OCI-M2 (cell line): ENCODE data around the gene RBM17.
"Not testable (repeated sequence)": the region's sequence is repeated elsewhere in the genome, so short reads cannot be mapped to it uniquely, and the experiment has no call there.

ENCODE experiments used
- DNase-seq: peaks from one replicate; lab custom pipeline; 2025; ENCODE audit not compliant: unreplicated experiment; lab: John Stamatoyannopoulos, UW

Gene RBM17, protein sequence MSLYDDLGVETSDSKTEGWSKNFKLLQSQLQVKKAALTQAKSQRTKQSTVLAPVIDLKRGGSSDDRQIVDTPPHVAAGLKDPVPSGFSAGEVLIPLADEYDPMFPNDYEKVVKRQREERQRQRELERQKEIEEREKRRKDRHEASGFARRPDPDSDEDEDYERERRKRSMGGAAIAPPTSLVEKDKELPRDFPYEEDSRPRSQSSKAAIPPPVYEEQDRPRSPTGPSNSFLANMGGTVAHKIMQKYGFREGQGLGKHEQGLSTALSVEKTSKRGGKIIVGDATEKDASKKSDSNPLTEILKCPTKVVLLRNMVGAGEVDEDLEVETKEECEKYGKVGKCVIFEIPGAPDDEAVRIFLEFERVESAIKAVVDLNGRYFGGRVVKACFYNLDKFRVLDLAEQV

DNA sequence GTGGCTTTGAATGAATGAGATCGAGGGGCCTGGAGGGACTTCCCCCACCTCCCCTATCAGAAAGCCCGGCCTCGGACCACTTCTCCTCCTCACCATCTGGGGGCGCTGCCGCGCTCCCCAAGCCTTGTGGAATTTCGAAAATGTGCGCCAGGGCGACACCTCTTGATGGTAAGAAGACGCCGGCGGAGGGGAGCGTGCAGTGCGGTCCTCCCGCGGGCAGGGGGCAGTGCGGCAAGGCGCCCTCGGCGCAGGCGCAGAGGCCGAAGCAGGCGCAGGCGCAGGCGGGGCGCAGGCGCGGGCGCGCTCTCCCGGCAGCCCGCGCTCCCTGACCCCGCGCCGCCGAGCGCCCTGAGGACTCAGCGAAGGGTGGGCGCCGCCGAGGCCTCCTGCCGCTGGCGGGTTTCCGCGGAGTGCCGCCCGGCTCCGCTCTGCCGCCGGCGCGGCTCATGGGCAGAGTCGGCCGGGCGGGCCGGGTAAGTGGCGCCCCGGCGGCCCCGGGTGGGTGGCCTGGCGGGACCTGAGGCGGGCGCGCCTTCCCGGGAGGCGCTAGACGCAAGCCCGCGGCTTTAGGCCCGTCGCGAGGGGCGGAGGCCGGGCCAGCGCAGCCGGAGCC lies at the start of gene RBM17:
RBM17 (plus strand) TSS at position 314 of the 613 bp plus-strand sequence. CDS start 8,032 bp downstream, outside the sequence.
- peak; percentile 71 for DNase-seq

DNA sequence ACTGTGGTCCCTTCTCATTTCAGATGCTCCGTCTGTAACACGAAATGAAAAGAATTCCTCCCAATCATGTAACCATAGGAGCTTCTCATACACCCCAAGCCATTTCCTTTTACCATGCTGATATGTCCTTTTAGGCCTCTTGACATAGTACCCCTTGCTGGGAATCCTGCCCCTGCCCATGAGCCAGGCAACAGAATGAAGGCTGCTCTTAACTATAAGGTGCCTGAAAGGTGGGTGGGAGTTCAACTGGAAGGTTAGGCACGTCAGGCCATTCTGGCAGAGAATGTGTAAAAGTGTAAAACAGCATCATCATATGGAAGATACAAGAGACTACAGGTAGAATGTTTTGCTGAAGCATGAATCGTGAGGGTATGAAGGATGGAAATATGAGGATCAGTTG lies 49.1 kb upstream of the RBM17 start:
- DNase-seq: no peak

DNA sequence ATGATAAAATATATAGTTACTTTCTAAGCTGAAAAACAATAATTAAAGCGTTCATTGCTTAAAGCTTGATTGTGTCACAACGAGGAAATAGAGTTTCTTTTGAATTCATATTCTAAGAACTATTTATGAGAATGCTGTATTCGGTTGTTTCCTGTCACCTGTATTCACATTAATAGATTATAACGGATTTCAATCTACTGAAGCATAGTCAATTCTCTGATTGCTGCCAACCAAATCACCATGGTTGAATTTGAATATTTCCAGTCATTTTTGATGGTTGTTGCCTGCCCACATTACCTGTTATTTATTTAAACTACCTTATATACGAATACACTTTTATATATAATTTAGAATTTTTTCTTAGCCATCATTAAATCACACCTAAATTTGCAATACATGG lies 48.6 kb upstream of the RBM17 start:
- no peak for DNase-seq

DNA sequence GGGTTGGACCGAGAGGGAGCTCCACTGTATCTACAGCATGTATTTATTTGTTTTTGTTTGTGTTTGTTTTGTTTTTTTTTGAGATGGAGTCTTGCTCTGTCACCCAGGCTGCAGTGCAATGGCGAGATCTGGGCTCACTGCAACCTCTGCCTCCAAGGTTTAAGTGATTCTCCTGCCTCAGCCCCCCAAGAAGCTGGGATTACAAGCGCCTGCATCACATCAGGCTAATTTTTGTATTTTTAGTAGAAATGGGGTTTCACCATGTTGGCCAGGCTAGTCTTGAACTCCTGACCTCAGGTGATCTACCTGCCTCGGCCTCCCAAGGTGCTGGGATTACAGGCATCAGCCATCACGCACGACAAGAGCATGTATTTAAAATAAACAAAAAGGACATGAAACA lies 45.5 kb upstream of the RBM17 start:
- not testable (repeated sequence) for DNase-seq

DNA sequence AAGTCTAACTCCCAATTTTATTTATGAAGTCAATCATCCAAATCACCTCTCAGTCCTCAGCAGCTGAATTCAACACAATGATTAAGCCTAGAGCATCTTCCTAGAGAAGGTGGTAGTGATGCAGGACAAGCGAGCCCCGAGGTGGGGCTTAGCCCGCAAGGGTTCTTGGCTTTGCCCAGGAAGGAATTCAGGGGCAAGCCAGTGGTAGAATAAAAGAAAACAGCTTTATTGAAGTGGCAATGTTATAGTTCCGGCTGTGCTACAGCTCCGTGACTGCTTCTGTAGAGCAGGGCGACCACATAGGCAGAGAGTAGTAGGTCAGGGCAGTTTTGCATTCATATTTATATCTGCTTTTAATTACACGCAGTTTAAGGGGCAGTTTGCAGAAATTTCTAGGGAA lies 44.8 kb upstream of the RBM17 start:
- no peak for DNase-seq

DNA sequence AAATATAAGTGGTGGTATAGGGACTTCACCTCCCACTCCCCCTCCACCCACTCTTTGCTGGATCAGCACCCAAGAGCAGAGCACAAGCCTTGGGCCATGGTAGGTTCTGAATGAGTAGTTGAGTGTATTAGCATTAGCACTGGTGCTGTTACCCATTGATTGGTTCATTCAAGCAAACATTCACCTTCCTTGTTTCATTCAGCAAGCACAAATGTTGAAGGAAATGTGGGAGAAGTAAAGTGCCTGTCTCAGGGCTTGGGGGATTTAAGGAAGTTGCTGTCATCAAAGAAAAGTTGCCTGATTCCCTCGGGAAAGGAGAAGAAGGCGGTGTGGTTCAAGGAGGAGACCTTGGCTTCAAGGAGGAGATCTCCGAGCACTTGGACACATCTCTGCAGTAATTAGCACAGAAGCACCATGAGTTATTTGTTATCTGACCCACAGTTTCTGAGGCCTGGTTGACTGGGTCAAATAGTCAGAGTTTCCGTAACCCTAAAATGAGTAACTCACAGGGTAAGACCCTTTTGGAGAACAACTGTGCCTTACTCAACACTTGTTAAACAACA lies 44.0 kb upstream of the RBM17 start:
- DNase-seq: no peak

DNA sequence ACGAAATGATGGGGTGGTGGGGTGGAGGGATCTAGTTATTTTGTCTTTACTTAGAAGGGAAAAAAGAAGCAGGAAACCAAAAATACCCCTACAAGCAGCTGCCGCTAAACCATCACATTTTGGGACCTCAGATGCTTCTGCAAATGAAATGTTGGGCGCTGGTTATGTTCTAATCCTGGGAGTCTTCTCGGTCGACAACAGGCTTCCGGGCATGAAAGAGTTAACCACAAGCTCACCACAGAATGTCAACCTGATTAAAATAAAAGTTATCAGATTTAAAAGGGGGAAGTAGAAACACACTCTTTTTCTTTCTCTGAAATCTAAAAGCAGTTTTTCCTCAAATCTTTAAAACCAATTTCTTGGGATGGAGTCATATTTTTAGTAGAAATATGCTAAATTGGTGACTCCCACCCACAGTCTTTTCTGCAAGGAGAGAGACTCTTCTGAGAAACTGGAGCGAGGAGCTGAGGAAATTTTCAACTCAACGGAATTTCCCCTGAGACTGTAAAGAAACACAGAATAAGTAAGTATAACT lies 43.5 kb upstream of the RBM17 start:
- DNase-seq: no peak

DNA sequence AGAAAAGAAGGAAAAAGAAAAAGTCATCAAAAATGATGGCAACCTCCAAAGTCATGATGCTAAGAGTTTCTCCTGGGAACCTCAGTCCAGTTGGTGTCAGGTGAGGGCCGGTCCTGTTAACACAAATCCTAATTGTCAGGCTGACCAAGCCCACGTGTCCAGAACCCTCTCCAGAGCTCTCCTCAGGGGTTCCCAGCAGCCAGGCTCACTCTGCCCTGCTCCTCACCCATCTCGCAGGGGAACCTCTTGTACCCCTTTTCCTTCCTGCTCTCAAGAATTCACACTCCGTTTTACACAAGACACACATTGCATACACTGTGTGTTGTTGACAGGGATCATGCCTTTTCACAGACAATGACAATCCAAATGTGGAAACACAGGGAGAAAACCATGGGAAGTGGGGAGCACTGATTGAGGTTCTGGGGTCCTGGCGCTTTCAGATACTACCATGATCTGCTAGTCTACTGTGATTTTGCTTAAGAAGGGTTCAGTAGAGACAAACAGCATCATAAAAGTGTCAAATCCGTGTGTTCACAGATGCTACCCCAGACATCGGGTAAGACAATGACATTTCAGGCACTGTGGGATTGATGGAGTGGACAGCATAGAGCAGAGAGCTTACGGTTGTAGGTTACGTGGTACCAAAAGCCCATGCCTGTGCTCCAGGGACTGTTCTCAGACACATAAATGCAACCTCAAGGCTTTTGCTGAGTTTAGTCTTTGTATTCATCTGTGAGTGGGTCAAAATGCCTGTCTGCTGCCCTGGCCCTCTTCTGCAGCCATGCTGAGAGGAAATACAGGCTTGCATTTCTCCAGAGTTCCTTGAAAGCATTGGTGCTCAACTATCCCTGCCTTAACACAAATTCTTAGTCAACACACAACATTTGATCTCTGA lies 42.7 kb upstream of the RBM17 start:
- DNase-seq: no peak

DNA sequence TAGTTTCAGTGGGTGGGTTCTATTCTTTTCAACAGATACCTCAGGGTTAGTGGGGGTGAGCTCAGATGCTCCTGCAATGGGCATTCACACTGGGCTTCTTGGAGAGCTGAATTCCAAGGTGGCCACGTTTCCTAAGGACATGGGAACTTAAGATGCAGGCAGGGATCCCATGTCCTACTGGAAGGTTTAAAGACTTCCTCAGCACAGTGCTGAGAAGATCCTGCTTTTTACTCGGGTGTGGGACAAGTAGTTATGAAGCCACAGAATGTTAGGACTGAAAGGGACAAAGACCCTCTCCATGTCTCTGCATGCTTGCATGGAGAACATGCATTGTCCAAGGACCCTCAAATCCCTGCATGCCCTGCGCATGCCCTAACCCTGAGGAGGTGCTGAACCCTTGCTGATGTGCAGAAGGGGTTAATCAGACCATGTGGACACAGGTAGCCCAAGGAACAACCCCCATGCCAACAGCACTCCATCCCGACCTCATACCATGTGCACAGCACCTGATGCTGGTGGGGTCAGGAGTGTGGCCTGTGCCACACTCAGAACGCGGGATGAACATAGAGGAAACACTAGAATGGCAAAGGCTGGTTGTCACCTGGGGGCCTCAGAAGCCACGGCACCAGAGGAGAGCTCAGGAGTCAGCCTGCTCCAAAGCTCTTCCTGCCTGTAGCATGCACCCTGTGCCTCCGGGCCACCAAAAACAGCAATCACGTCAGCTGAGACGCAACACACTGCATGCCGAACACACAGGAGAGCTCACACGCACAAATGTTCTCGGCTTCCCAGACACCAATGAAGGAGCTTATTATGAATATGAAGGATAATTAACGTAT lies 41.8 kb upstream of the RBM17 start:
- DNase-seq: no peak

DNA sequence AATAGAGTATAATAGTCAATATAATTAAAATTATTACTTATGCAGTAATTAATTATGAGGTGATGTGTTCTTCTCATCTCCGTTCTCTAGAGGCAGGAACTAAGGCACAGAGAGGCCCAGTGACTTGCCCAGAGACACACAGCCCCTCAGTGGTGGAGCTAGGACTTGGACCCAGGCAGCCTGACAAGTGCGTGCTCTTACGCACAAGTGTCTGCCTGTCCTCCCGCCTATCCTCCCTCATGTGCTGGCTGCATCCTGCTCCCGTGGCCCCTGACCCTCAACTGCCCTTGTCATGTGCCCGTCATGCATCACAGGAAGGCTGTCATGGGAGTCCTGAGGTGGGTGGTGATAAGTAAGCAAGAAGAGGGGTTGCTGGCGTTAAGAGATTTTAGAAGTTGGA lies 41.0 kb upstream of the RBM17 start:
- no peak for DNase-seq

DNA sequence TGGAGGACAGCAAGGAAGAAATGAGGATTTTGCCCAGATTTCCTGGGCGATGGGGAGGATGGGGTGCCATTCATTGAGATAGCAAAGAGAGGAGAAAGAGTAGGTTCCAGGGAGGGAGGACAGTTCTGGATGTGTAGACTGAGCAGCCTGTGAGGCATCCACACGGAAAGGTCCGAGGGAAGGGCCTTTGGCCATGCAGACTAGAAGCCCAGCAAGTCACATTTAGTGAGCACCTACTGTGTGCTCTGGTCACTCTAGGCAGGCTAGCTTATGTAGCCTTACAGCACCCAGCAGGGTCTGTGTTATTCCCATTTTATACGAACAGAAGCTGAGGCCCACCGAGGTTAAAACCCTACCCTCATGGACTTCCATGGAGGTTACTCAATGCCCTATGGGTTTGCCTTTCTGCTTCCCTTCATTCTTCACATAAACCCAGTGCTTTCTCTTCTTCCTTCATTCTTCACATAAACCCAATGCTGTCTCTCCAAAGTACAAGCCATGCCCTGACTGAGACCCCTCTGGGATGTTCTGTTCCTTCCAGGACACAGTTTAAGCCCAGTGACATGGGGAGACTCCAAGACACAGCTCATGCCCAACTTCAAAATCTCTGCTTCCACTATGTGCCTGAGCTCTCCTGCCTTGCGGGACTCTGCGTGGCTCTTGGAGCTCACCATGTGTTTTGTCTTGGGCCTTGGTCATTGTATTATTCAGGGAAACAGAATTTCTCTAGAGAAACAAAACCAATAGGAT lies 40.4 kb upstream of the RBM17 start:
- no peak for DNase-seq

DNA sequence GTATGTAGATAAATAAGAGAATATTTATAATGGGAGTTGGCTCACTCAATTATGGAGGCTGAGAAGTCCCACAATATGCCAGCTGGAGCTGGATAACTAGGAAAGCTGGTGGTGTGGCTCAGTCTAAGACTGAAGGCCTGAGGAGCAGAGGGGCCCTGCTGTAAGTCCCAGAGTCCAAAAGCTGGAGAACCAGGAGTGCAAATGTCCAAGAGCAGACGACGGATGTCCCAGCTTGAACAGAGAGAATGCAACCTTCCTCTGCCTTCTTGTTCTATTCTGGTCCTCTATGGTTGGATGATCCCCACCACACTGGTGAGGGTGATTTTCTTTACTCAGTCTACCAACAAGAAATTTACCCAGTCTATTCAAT lies 39.8 kb upstream of the RBM17 start:
- DNase-seq: no peak

DNA sequence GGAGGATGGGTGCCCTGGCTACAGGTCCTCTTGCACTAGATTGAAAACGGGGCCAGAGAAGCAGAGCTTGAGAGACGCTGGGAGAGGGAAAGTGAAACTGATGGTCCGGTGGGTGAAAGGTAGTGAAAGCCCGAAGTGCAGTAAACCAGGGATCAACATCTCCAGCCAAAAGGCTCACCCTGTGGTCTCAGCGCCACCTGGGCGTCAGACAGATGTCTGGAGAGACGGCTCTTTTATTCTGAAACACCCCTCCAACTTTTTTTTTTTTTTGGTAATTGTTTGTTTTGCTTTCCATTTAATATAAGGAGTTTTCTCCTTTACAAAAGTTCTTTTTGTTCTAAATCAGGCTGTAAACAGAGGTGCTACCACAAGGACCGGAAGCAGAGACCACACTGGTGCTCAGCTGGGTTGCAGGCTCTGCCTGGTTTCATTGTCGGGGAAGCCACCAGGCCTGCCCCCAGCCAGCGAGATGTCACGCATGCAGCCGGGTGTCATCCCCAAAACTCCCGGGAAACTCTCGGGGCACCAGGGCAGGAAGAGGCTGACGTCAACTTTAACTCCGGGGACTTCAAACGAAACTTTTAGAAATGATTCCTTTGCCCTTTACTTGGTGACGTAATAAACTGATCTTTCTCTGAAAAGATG lies 37.9 kb upstream of the RBM17 start:
- no peak for DNase-seq

DNA sequence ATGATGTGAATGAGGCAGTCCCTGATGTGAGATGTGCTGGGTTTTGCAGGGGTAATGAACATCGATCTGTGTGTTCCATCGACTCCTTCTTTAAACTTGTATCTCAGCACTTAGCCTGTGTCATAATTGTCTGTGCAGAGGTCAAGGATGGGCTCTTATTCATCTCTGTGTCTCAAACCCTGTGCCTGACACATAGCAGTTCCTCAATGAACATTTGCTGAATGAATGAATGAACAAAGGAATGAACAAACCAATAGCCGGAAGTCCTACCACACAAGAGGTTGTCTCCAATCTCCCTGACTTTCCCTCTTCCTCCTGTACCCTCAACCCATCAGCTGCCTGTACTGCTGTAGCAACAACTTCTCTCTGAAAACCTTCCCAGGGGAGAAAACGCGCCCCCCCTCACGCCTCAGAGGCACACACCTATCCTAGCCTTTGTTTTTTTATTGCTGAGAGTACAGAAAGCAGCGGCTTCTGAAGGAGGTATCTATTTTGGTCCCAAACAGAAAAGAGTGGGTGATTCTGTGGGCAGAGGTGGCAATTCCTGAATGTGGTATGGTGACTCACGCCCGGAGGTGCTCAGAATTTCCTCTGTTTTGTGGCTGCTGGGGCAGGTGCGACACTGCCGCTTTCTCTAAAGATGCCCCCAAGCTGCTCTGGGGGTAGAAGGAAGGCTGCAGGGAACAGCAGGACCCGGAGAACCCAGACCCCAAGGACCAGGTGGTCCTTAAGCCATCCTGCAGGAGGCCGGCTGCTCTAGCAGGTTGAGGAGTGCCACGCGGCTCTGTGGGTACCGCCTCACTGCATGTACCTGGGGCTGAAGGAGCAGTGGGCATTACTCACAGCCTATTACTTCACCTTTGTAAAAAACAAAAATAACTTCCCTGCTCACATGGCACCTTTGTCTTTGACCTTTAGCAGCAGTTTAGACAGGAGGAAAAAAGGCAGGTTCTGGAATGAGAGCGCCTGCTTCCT lies 36.3 kb upstream of the RBM17 start:
- no peak for DNase-seq

DNA sequence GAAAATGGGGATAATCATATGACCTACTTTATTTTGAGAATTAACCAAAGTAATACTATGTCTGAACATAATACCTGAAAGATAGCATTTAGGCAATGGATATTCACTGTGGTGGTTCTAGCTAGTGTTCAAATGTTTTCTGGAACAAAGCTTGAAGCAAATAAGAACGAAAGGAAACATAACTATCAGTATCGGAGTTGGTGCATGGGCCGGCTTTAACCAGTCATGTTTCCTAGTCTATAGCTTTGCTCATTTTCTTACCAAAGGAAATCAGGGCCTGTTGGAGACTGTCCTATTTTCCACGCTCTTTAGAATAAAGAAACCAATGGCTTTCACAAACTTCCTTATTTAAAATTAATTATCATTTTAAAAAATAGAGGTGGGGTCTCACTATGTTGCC lies 35.5 kb upstream of the RBM17 start:
- no peak for DNase-seq

DNA sequence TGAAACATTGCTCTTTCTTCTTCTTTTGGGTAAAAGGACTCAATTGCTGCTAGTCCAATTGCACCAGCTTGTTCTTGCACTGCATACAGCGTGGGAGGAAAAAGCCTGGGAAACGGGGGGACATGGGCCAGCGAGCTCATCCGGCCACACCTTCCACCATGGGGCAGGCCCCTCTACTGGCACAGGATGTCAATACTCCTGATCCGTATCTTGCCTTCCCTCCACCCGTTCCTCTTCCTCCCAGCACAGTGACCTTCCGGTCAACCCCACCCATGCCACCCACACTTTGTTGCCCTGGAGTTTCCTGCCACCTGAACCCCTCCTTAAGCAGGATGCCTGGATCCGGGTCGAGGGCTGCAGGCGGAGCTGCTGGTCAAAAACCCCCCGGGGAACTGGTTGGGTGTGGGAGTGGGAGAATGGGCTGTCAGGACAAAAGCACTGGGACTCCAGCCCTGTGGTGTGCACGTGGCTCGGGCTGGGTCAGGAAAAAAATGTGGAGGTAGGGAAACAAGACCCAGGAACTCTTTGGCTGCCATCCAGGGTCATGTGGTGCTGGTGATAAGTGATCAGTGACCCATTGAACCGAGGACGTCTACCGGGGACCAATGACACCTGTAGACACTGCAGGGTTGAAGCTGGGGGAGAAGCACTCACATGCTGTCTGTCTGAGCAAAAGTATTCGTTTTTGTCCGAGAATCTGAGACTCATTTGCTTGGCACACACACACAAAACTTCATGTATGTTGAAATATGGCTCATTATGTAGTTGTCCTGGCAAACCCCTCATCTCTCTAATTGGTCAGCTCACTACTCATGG lies 34.8 kb upstream of the RBM17 start:
- no peak for DNase-seq

DNA sequence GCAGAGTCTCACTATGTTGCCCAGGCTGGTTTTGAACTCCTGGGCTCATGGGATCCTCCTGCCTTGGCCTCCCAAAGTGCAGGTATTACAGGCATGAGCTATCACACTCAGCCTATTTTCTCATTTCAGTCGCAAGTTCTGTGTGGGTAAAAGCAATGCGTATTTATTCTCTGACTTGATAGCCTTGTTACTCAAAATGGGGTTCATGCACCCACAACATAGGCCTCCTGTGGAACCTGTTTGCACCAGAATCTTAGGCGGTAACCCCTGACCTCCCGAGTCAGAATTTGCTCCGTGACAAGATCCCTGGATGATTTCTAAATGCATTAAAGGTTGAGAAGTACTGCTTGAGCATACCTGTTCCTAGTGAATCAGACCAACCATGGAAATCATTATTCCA lies 34.0 kb upstream of the RBM17 start:
- no peak for DNase-seq
